ENCODE measurements around the gene SYMPK.
"Not testable (repeated sequence)": the region's sequence is repeated elsewhere in the genome, so short reads cannot be mapped to it uniquely, and the experiment has no call there.

Gene SYMPK

GRCh38 chr19:45899919-45900589 lies 37.1 kb upstream of the SYMPK start:
- H3K27me3 ChIP-seq, result peaks cover 17% of the 10 kb centered on the region
- H3K36me3 ChIP-seq, result peaks cover 31% of the 10 kb centered on the region
- H3K4me3 ChIP-seq (ENCODE audit: low read depth in 1 of 2, low read length in 1 of 2), result no peak overlapping the region
- H3K9me3 ChIP-seq, result no peaks in the 10 kb centered on the region
- TF ChIP-seq, protein P1, sequence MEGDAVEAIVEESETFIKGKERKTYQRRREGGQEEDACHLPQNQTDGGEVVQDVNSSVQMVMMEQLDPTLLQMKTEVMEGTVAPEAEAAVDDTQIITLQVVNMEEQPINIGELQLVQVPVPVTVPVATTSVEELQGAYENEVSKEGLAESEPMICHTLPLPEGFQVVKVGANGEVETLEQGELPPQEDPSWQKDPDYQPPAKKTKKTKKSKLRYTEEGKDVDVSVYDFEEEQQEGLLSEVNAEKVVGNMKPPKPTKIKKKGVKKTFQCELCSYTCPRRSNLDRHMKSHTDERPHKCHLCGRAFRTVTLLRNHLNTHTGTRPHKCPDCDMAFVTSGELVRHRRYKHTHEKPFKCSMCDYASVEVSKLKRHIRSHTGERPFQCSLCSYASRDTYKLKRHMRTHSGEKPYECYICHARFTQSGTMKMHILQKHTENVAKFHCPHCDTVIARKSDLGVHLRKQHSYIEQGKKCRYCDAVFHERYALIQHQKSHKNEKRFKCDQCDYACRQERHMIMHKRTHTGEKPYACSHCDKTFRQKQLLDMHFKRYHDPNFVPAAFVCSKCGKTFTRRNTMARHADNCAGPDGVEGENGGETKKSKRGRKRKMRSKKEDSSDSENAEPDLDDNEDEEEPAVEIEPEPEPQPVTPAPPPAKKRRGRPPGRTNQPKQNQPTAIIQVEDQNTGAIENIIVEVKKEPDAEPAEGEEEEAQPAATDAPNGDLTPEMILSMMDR (IDR thresholded peaks at IDR 0.05), result no peak
- peaks cover 17 to 20% of the 10 kb centered on the region in 2 experiments for H3K4me1 ChIP-seq (ENCODE audit: control insufficient read depth in 1 of 2, insufficient read depth in 1 of 2, low read depth in 1 of 2, low read length in 1 of 2)
- H3K27ac ChIP-seq, result no peak overlapping the region

DNA sequence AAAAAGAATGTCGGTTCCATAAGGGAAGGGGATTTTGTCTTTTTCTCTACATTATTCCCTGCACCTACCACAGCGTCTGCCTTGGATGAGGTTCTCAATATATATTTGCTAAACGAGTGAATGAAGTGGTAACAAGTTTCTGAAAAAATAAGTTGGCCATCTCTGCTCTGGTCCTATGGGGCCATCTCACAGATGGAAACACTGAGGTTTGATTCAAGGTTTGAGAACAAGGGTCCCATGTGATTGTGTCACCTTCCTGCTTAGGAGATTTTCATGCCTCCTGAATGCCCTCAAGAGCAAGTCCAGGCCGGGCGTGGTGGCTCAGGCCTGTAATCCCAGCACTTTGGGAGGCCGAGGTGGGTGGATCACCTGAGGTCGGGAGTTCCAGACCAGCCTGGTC lies 36.3 kb upstream of the SYMPK start:
- Histone ChIP-seq H3K9me3 (no peaks in the 10 kb centered on the region), H3K4me3 (ENCODE audit: low read depth in 1 of 2, low read length in 1 of 2) (no peak overlapping the region), H3K36me3 (peaks cover 35% of the 10 kb centered on the region), H3K27ac (no peak overlapping the region), H3K27me3 (peaks cover 9% of the 10 kb centered on the region), H3K4me1 (ENCODE audit: control insufficient read depth in 1 of 2, insufficient read depth in 1 of 2, low read depth in 1 of 2, low read length in 1 of 2) (peaks cover 17 to 20% of the 10 kb centered on the region in 2 experiments)
- TF ChIP-seq, protein P1 (IDR thresholded peaks at IDR 0.05), result no peak

DNA sequence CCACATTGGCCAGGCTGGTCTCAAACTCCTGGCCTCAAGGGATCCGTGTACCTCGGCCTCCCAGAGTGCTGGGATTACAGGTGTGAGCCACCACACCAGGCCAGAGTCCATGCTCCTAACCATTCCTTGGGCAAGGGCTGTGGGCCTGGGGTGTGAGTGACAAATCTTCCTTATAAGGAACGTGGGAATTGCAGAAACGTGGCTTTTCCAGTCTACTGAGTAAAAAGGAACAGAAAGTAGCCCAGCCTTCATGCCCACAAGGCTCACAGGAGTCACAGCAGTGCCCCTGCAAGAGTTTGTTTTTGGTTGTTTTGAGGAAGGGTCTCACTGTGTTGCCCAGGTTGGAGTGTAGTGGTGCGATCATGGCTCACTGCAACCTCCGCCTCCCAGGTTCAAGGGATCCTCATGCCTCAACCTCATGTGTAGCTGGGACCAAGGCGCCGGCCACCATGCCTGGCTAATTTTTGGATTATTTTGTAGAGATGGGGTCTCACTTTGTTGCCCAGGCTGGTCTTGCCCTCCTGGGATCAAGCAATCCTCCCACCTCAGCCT lies 34.4 kb upstream of the SYMPK start:
- peaks cover 35% of the 10 kb centered on the region for H3K36me3 ChIP-seq
- TF ChIP-seq, protein P1 (IDR thresholded peaks at IDR 0.05), result no peak

DNA sequence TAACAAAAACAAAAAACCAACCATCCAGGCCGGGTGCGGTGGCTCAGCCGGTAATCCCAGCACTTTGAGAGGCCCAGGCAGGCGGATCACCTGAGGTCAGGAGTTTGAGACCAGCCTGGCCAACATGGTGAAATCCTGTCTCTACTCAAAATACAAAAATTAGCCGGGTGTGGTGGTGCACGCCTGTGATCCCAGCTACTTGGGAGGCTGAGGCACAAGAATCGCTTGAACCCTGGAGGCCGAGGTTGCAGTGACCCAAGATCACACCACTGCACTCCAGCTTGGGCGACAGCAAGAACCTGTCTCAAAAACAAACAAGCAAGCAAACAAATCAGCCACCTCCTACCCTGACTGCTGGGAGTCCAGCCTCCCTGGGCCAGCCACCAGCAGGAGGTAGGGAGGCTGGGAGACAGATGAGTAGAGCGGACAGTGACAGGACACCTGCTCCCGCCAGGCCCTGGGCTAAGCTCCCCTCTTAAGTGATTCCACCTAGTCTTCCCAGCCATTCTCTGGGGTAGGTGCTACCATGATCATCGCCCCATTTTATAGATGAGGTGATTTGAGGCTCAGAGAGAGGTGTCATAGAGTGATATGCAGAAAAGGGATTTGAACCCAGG lies 33.1 kb upstream of the SYMPK start:
- H3K4me1 ChIP-seq (ENCODE audit: control insufficient read depth in 1 of 2, insufficient read depth in 1 of 2, low read depth in 1 of 2, low read length in 1 of 2), result not testable (repeated sequence)

More for the DNA sequence above, 34.4 kb upstream of the SYMPK start:
- Histone ChIP-seq H3K9me3 (no peaks in the 10 kb centered on the region), H3K4me1 (ENCODE audit: control insufficient read depth in 1 of 2, insufficient read depth in 1 of 2, low read depth in 1 of 2, low read length in 1 of 2) (peaks cover 10 to 11% of the 10 kb centered on the region in 2 experiments), H3K27me3 (no peaks in the 10 kb centered on the region), H3K4me3 (ENCODE audit: low read depth in 1 of 2, low read length in 1 of 2) (no peak overlapping the region), H3K27ac (no peak overlapping the region)

GRCh38 chr19:45895519-45895972 lies 32.6 kb upstream of the SYMPK start:
- Histone ChIP-seq H3K36me3 (peaks cover 43% of the 10 kb centered on the region), H3K9me3 (no peaks in the 10 kb centered on the region)
- TF ChIP-seq, protein P1 (IDR thresholded peaks at IDR 0.05), result no peak

More for the DNA sequence above, 33.1 kb upstream of the SYMPK start:
- peaks cover 38% of the 10 kb centered on the region for H3K36me3 ChIP-seq
- not testable (repeated sequence) for H3K9me3 ChIP-seq; H3K4me3 ChIP-seq (ENCODE audit: low read depth in 1 of 2, low read length in 1 of 2); H3K27ac ChIP-seq; H3K27me3 ChIP-seq

DNA sequence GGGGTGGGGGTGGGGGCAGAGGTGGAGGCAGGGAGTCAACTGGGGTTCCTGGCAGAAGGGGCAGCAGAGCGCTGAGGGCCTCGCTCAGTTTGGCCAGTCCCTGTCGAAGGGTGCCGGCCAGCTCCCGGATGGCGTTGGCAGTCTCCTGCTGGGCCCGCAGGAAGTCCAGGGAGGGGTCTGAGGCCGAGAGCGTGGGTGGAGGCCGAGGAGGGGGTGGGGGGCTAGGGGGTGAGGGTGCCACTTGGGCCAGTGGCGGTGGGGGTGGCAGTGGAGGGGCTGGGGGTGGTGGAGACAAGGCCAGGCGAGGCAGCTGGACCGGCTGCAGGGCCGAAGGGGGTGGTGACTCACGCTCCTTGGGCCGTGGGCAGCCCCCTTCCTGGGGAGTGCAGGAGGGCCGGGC lies 27.9 kb upstream of the SYMPK start:
- Histone ChIP-seq H3K27ac (no peak overlapping the region), H3K4me3 (ENCODE audit: low read depth in 1 of 2, low read length in 1 of 2) (no peak overlapping the region), H3K4me1 (ENCODE audit: control insufficient read depth in 1 of 2, insufficient read depth in 1 of 2, low read depth in 1 of 2, low read length in 1 of 2) (peaks cover 5 to 10% of the 10 kb centered on the region in 2 experiments), H3K36me3 (peaks cover 26% of the 10 kb centered on the region), H3K9me3 (no peaks in the 10 kb centered on the region), H3K27me3 (no peaks in the 10 kb centered on the region)
- TF ChIP-seq, protein P1 (IDR thresholded peaks at IDR 0.05), result no peak

More at GRCh38 chr19:45895519-45895972, 32.6 kb upstream of the SYMPK start:
- H3K27ac ChIP-seq, result no peak overlapping the region
- no peaks in the 10 kb centered on the region for H3K27me3 ChIP-seq
- no peak overlapping the region for H3K4me3 ChIP-seq (ENCODE audit: low read depth in 1 of 2, low read length in 1 of 2)
- H3K4me1 ChIP-seq (ENCODE audit: control insufficient read depth in 1 of 2, insufficient read depth in 1 of 2, low read depth in 1 of 2, low read length in 1 of 2), result no peaks in the 10 kb centered on the region

All from neutrophil (primary cell).